GM18517 (cell line): Measurements from ENCODE around the gene PLEKHG5.

Source experiments
- ATAC-seq: cut with Tn5 transposase; IDR thresholded peaks from one replicate; pipeline ENCODE4 v1.9.1; 2021; ENCODE audit warnings: mild to moderate bottlenecking, moderate library complexity; ENCODE audit not compliant: unreplicated experiment

The PLEKHG5 gene

GRCh38 chr1:6477039-6477820 lies 14.2 kb downstream of the PLEKHG5 start:
- ATAC-seq, result no peak

GRCh38 chr1:6476483-6476882 lies 15.0 kb downstream of the PLEKHG5 start:
- ATAC-seq, result no peak

GRCh38 chr1:6475381-6476133 lies 15.9 kb downstream of the PLEKHG5 start:
- ATAC-seq, result no peak

- no peak for ATAC-seq
Observed at GRCh38 chr1:6474815-6475282, 16.6 kb downstream of the PLEKHG5 start.

GRCh38 chr1:6473974-6474814 lies 17.3 kb downstream of the PLEKHG5 start:
- no peak for ATAC-seq

- no peak for ATAC-seq
Observed at GRCh38 chr1:6473156-6473555, 18.3 kb downstream of the PLEKHG5 start.

- no peak for ATAC-seq
Observed at GRCh38 chr1:6472391-6472790, 19.1 kb downstream of the PLEKHG5 start.

GRCh38 chr1:6471970-6472368 lies 19.5 kb downstream of the PLEKHG5 start:
- no peak for ATAC-seq

- ATAC-seq, result no peak
Observed at GRCh38 chr1:6471086-6471969, 20.1 kb downstream of the PLEKHG5 start.

GRCh38 chr1:6470132-6471085 lies 21.1 kb downstream of the PLEKHG5 start:
- ATAC-seq, result no peak

GRCh38 chr1:6468729-6469461 lies 22.6 kb downstream of the PLEKHG5 start:
- ATAC-seq, result no peak

GRCh38 chr1:6467744-6468688 lies 23.5 kb downstream of the PLEKHG5 start:
- ATAC-seq, result no peak

- no peak for ATAC-seq
Observed at GRCh38 chr1:6467224-6467623, 24.2 kb downstream of the PLEKHG5 start.

GRCh38 chr1:6466751-6467150 lies 24.7 kb downstream of the PLEKHG5 start:
- ATAC-seq, result no peak

GRCh38 chr1:6466023-6466422 lies 25.4 kb downstream of the PLEKHG5 start, which contains the start of gene TNFRSF25:
Gene TNFRSF25, minus strand, starts transcription at chr1:6466173. Its CDS starts 66 bp downstream, at chr1:6466107.
- no peak for ATAC-seq

- ATAC-seq, result no peak
Observed at GRCh38 chr1:6465461-6466005, 25.9 kb downstream of the PLEKHG5 start.

- ATAC-seq, result no peak
Observed at GRCh38 chr1:6464915-6465314, 26.6 kb downstream of the PLEKHG5 start.
